Measurements from ENCODE around the gene MYRF.

MYRF gene

DNA sequence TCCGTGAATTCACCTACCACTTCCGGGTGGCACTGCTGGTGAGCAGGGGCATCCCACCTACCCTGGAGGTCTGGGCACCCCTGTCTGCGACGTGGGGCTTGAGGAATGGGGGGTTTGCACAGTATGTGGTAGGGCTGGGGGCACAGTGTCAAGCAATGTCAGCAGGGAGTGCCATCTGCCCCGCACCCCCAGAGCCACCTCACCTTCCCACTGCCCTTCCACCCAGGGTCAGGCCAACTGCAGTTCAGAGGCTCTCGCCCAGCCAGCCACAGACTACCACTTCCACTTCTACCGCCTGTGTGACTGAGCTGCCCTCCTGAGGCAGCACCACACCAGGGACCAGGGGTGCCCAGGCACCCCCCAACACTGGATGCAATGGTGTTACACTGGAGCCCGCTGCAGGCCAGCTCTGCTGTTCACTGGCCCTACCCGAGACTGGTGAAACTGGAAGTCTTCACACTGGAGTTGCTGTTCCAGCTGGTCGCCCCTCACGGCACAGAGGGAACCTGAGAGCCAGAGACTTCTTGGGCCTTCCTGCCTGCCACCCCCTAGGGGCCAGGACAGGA lies 33.5 kb downstream of the MYRF start:
- Histone ChIP-seq H3K36me3 (ENCODE audit: control insufficient read depth in 2 of 2, insufficient read depth in 1 of 2, low read length in 2 of 2) (peaks cover 0 to 84% of the 10 kb centered on the region in 2 experiments; a peak in 1 of 3 replicates), H3K4me3 (ENCODE audit: low read depth, low read length) (no peak overlapping the region), H3K27ac (ENCODE audit: extremely low read depth, low read depth, low read length) (no peak overlapping the region), H3K9me3 (ENCODE audit: control insufficient read depth, insufficient read depth, low read depth, low read length) (no peaks in the 10 kb centered on the region), H3K4me1 (ENCODE audit: control insufficient read depth, insufficient read depth, low read length) (no peaks in the 10 kb centered on the region)
- CTCF ChIA-PET, result interaction anchor here (0.6 to 9.0 kb wide), 5 partner anchors 12 to 414 kb away, joined by 3 to 118 read pairs (median 4); no protein-coding TSS in a partner anchor
- TF ChIP-seq, protein P1, sequence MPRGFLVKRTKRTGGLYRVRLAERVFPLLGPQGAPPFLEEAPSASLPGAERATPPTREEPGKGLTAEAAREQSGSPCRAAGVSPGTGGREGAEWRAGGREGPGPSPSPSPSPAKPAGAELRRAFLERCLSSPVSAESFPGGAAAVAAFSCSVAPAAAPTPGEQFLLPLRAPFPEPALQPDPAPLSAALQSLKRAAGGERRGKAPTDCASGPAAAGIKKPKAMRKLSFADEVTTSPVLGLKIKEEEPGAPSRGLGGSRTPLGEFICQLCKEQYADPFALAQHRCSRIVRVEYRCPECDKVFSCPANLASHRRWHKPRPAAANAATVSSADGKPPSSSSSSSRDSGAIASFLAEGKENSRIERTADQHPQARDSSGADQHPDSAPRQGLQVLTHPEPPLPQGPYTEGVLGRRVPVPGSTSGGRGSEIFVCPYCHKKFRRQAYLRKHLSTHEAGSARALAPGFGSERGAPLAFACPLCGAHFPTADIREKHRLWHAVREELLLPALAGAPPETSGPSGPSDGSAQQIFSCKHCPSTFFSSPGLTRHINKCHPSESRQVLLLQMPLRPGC (tag by site-specific recombination; IDR thresholded peaks at IDR 0.05), result no peak
- TF ChIP-seq ZNF10 (tag by site-specific recombination; IDR thresholded peaks at IDR 0.05), result no peak
- no peak for TF ChIP-seq GLI4 (tag by site-specific recombination; IDR thresholded peaks at IDR 0.05)
- TF ChIP-seq SP2 (tag by site-specific recombination; IDR thresholded peaks at IDR 0.05), result no peak
- no peak for TF ChIP-seq MYNN (tag by site-specific recombination; IDR thresholded peaks at IDR 0.05; ENCODE audit: borderline replicate concordance)
- no peak for TF ChIP-seq GLIS2 (tag by site-specific recombination; IDR thresholded peaks at IDR 0.05)
- TF ChIP-seq HOXD13 (CRISPR knock-in tag; IDR thresholded peaks at IDR 0.05; ENCODE audit: borderline replicate concordance), result no peak
- TF ChIP-seq ZNF558 (tag by site-specific recombination; IDR thresholded peaks at IDR 0.05), result no peak
- TF ChIP-seq, protein P2, sequence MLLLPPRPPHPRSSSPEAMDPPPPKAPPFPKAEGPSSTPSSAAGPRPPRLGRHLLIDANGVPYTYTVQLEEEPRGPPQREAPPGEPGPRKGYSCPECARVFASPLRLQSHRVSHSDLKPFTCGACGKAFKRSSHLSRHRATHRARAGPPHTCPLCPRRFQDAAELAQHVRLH (tag by site-specific recombination; IDR thresholded peaks at IDR 0.05), result no peak
- TF ChIP-seq, protein P3, sequence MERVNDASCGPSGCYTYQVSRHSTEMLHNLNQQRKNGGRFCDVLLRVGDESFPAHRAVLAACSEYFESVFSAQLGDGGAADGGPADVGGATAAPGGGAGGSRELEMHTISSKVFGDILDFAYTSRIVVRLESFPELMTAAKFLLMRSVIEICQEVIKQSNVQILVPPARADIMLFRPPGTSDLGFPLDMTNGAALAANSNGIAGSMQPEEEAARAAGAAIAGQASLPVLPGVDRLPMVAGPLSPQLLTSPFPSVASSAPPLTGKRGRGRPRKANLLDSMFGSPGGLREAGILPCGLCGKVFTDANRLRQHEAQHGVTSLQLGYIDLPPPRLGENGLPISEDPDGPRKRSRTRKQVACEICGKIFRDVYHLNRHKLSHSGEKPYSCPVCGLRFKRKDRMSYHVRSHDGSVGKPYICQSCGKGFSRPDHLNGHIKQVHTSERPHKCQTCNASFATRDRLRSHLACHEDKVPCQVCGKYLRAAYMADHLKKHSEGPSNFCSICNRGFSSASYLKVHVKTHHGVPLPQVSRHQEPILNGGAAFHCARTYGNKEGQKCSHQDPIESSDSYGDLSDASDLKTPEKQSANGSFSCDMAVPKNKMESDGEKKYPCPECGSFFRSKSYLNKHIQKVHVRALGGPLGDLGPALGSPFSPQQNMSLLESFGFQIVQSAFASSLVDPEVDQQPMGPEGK (tag by site-specific recombination; IDR thresholded peaks at IDR 0.05), result no peak
- no peak for TF ChIP-seq SCRT1 (tag by site-specific recombination; IDR thresholded peaks at IDR 0.05; ENCODE audit: borderline replicate concordance)
- TF ChIP-seq ZNF830 (tag by site-specific recombination; IDR thresholded peaks at IDR 0.05; ENCODE audit: low read depth), result no peak
- TF ChIP-seq ZNF837 (tag by site-specific recombination; IDR thresholded peaks at IDR 0.05), result no peak
- POLR2A ChIA-PET, result no interaction called here

DNA sequence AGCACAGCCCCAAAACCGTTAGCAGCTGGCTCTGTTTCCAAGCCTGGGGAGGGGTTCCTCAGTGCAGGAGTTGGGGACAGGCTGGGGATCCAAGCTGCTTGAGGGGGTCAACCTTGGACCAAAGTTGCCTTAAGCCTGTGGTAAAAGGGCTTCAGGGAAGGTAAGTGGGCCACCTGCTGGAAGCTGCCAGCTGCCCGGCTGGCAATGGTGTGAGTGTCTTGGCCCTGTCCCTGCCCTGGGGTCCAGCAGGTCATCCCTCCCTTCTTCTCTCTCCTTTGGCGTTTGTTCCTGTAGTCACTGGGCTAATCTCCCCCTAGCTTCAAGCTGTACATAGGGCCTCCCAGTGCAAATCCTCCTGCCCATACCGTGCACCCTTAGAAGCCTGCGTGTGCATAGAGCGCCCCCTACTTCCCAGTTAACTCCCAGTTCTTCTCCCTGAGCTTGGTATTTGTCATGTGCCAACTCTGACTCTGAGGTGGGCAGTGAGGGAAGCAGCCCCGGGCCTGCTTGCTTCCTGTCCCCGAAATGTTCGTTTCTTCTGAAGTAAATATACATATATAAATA lies 35.6 kb downstream of the MYRF start:
- H3K9me3 ChIP-seq (ENCODE audit: control insufficient read depth, insufficient read depth, low read depth, low read length), result no peaks in the 10 kb centered on the region
- TF ChIP-seq ZNF654 (tag by site-specific recombination; IDR thresholded peaks at IDR 0.05; ENCODE audit: low read depth) (0 out of 2 replicates have a peak, but pooled peaks have one; percentile 7), ZFHX2 (tag by site-specific recombination; conservative IDR thresholded peaks at IDR 0.05) (no peak)
- TF ChIP-seq, protein P4, sequence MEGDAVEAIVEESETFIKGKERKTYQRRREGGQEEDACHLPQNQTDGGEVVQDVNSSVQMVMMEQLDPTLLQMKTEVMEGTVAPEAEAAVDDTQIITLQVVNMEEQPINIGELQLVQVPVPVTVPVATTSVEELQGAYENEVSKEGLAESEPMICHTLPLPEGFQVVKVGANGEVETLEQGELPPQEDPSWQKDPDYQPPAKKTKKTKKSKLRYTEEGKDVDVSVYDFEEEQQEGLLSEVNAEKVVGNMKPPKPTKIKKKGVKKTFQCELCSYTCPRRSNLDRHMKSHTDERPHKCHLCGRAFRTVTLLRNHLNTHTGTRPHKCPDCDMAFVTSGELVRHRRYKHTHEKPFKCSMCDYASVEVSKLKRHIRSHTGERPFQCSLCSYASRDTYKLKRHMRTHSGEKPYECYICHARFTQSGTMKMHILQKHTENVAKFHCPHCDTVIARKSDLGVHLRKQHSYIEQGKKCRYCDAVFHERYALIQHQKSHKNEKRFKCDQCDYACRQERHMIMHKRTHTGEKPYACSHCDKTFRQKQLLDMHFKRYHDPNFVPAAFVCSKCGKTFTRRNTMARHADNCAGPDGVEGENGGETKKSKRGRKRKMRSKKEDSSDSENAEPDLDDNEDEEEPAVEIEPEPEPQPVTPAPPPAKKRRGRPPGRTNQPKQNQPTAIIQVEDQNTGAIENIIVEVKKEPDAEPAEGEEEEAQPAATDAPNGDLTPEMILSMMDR (tag by site-specific recombination; IDR thresholded peaks at IDR 0.05), result peak; percentile 54
- no peaks in the 10 kb centered on the region for H3K4me1 ChIP-seq (ENCODE audit: control insufficient read depth, insufficient read depth, low read length)
- H3K27ac ChIP-seq (ENCODE audit: extremely low read depth, low read depth, low read length), result no peak overlapping the region
- ChIA-PET CTCF (interaction anchor here (0.5 to 9.0 kb wide), 20 partner anchors 9 to 1188 kb away, joined by 3 to 118 read pairs (median 4); no protein-coding TSS in a partner anchor), POLR2A (interaction anchor here (0.6 to 1.8 kb wide), 4 partner anchors 9 to 41 kb away, joined by 3 to 5 read pairs (median 4); no protein-coding TSS in a partner anchor)
- no peak overlapping the region for H3K4me3 ChIP-seq (ENCODE audit: low read depth, low read length)
- peaks cover 0 to 74% of the 10 kb centered on the region in 2 experiments; a peak in 1 of 3 replicates for H3K36me3 ChIP-seq (ENCODE audit: control insufficient read depth in 2 of 2, insufficient read depth in 1 of 2, low read length in 2 of 2)
